ENCODE results near the gene OR4K2.

The OR4K2 gene

GRCh38 chr14:19906665-19907064 lies 31.7 kb downstream of the OR4K2 start:
- Histone ChIP-seq H3K4me1 (ENCODE audit: control insufficient read depth, insufficient read depth, low read length) (no peaks in the 10 kb centered on the region), H3K27me3 (ENCODE audit: control insufficient read depth, insufficient read depth, low read length) (no peaks in the 10 kb centered on the region), H3K9me3 (ENCODE audit: control insufficient read depth, insufficient read depth, low read length) (peaks cover 28% of the 10 kb centered on the region), H3K36me3 (ENCODE audit: control insufficient read depth, insufficient read depth, low read length) (no peaks in the 10 kb centered on the region), H3K9ac (ENCODE audit: low read depth, low read length) (no peak overlapping the region), H3K4me3 (ENCODE audit: low read depth, low read length) (no peak overlapping the region)

- Histone ChIP-seq H3K9ac (ENCODE audit: low read depth, low read length) (no peak overlapping the region), H3K4me3 (ENCODE audit: low read depth, low read length) (no peak overlapping the region), H3K9me3 (ENCODE audit: control insufficient read depth, insufficient read depth, low read length) (peaks cover 25% of the 10 kb centered on the region), H3K27me3 (ENCODE audit: control insufficient read depth, insufficient read depth, low read length) (no peaks in the 10 kb centered on the region), H3K4me1 (ENCODE audit: control insufficient read depth, insufficient read depth, low read length) (no peaks in the 10 kb centered on the region), H3K36me3 (ENCODE audit: control insufficient read depth, insufficient read depth, low read length) (no peaks in the 10 kb centered on the region)
Measured at GRCh38 chr14:19911114-19911513, 36.2 kb downstream of the OR4K2 start.

- H3K4me1 ChIP-seq (ENCODE audit: control insufficient read depth, insufficient read depth, low read length): no peaks in the 10 kb centered on the region
- H3K9ac ChIP-seq (ENCODE audit: low read depth, low read length): no peak overlapping the region
- peaks cover 37% of the 10 kb centered on the region for H3K9me3 ChIP-seq (ENCODE audit: control insufficient read depth, insufficient read depth, low read length)
- H3K27me3 ChIP-seq (ENCODE audit: control insufficient read depth, insufficient read depth, low read length): no peaks in the 10 kb centered on the region
- H3K36me3 ChIP-seq (ENCODE audit: control insufficient read depth, insufficient read depth, low read length): no peaks in the 10 kb centered on the region
- H3K4me3 ChIP-seq (ENCODE audit: low read depth, low read length): no peak overlapping the region
Measured at GRCh38 chr14:19917243-19917642, 42.3 kb downstream of the OR4K2 start.

GRCh38 chr14:19917955-19918518 lies 43.1 kb downstream of the OR4K2 start:
- Histone ChIP-seq H3K9ac (ENCODE audit: low read depth, low read length) (no peak overlapping the region), H3K4me3 (ENCODE audit: low read depth, low read length) (no peak overlapping the region), H3K27me3 (ENCODE audit: control insufficient read depth, insufficient read depth, low read length) (no peaks in the 10 kb centered on the region), H3K36me3 (ENCODE audit: control insufficient read depth, insufficient read depth, low read length) (no peaks in the 10 kb centered on the region), H3K4me1 (ENCODE audit: control insufficient read depth, insufficient read depth, low read length) (no peaks in the 10 kb centered on the region), H3K9me3 (ENCODE audit: control insufficient read depth, insufficient read depth, low read length) (peaks cover 37% of the 10 kb centered on the region)

- Histone ChIP-seq H3K36me3 (ENCODE audit: control insufficient read depth, insufficient read depth, low read length) (no peaks in the 10 kb centered on the region), H3K9ac (ENCODE audit: low read depth, low read length) (no peak overlapping the region), H3K4me3 (ENCODE audit: low read depth, low read length) (no peak overlapping the region), H3K27me3 (ENCODE audit: control insufficient read depth, insufficient read depth, low read length) (no peaks in the 10 kb centered on the region), H3K4me1 (ENCODE audit: control insufficient read depth, insufficient read depth, low read length) (no peaks in the 10 kb centered on the region), H3K9me3 (ENCODE audit: control insufficient read depth, insufficient read depth, low read length) (peaks cover 37% of the 10 kb centered on the region)
Measured at GRCh38 chr14:19918553-19919264, 43.8 kb downstream of the OR4K2 start.

GRCh38 chr14:19920021-19920657 lies 45.2 kb downstream of the OR4K2 start, which contains the start of gene OR4K5:
Gene OR4K5 (plus strand): TSS chr14:19920607. CDS start chr14:19920607, 0 bp downstream.
- no peaks in the 10 kb centered on the region for H3K36me3 ChIP-seq (ENCODE audit: control insufficient read depth, insufficient read depth, low read length)
- H3K9ac ChIP-seq (ENCODE audit: low read depth, low read length): no peak within 1 kb of the TSS
- H3K9me3 ChIP-seq (ENCODE audit: control insufficient read depth, insufficient read depth, low read length): peaks cover 39% of the 10 kb centered on the region
- no peak within 1 kb of the TSS for H3K4me3 ChIP-seq (ENCODE audit: low read depth, low read length)
- no peaks in the 10 kb centered on the region for H3K4me1 ChIP-seq (ENCODE audit: control insufficient read depth, insufficient read depth, low read length)
- no peaks in the 10 kb centered on the region for H3K27me3 ChIP-seq (ENCODE audit: control insufficient read depth, insufficient read depth, low read length)

- Histone ChIP-seq H3K36me3 (ENCODE audit: control insufficient read depth, insufficient read depth, low read length) (no peaks in the 10 kb centered on the region), H3K4me3 (ENCODE audit: low read depth, low read length) (no peak within 1 kb of the TSS), H3K9me3 (ENCODE audit: control insufficient read depth, insufficient read depth, low read length) (peaks cover 36% of the 10 kb centered on the region), H3K4me1 (ENCODE audit: control insufficient read depth, insufficient read depth, low read length) (no peaks in the 10 kb centered on the region), H3K27me3 (ENCODE audit: control insufficient read depth, insufficient read depth, low read length) (no peaks in the 10 kb centered on the region), H3K9ac (ENCODE audit: low read depth, low read length) (no peak within 1 kb of the TSS)
Measured at GRCh38 chr14:19930617-19931016, 55.7 kb downstream of the OR4K2 start, which contains the start of gene OR4K1. Gene OR4K1 (plus strand): TSS chr14:19930917. CDS start chr14:19935667, 4,750 bp downstream.
